ENCODE measurements around the gene LUC7L3. TPM values are rescaled to one million over a fixed set of nuclear protein-coding genes. Genes with fewer than 3 reads are reported as not detected.

Gene LUC7L3
- total RNA-seq (2022): 99.4 and 108 TPM in 2 replicates
- Bru-seq, nascent RNA: percentile 97 among the genes with signal in this experiment
- percentile 97 among the genes with signal in this experiment for BruChase-seq, experiment 1, labeled RNA remaining after a 6-hour chase
- BruChase-seq, experiment 2, labeled RNA remaining after a 2-hour chase: percentile 97 among the genes with signal in this experiment
- long read RNA-seq, full-length matches to known transcripts: 88 of 140 reads
- long read RNA-seq, partial matches to known transcripts: 26 of 140 reads
- long read RNA-seq, other reads (novel, unspliced or antisense): 26 of 140 reads

GRCh38 chr17:50719144-50719923, at the start of gene LUC7L3:
LUC7L3 (plus strand) TSS chr17:50719603; CDS start chr17:50719733, 130 bp downstream.
- H3K27ac Mint-ChIP-seq (ENCODE audit: low read depth, unreplicated experiment): peak within 1 kb of the TSS; percentile 99
- H3K4me1 Mint-ChIP-seq (ENCODE audit: insufficient read depth, unreplicated experiment): peaks cover 6% of the 10 kb centered on the region
- peak within 1 kb of the TSS; percentile 96 for H3K4me3 Mint-ChIP-seq (ENCODE audit: unreplicated experiment)
- no TSS peak for BruUV-seq (replicated peaks)
- intact Hi-C loops (cut with micrococcal nuclease): loop anchor here (1.0 kb wide), 1 partner anchor 11 kb away; no protein-coding TSS in a partner anchor
- no peak for TF ChIP-seq CTCF (IDR thresholded peaks at IDR 0.05; ENCODE audit: unreplicated experiment)
- CTCF ChIA-PET: interaction anchor here (0.8 kb wide), 1 partner anchor 157 kb away, joined by 3 read pairs; no protein-coding TSS in a partner anchor
- no peaks in the 10 kb centered on the region for H3K27me3 Mint-ChIP-seq (ENCODE audit: insufficient read depth, unreplicated experiment)
- no peaks in the 10 kb centered on the region for H3K9me3 Mint-ChIP-seq (ENCODE audit: unreplicated experiment)
- H3K36me3 Mint-ChIP-seq (ENCODE audit: insufficient read depth, unreplicated experiment): peaks cover 13% of the 10 kb centered on the region
- peak; percentile 95 for DNase-seq (ENCODE audit: unreplicated experiment)
- POLR2A ChIA-PET: interaction anchor here (0.5 to 2.0 kb wide), 19 partner anchors 11 to 520 kb away, joined by 3 to 67 read pairs (median 4); partner anchors contain the start of genes ANKRD40 and TOB1

GRCh38 chr17:50672071-50672470, 47.3 kb upstream of the LUC7L3 start:
- no peak for DNase-seq (ENCODE audit: unreplicated experiment)
- Mint-ChIP-seq H3K27ac (ENCODE audit: low read depth, unreplicated experiment) (no peak overlapping the region), H3K27me3 (ENCODE audit: insufficient read depth, unreplicated experiment) (no peaks in the 10 kb centered on the region), H3K4me1 (ENCODE audit: insufficient read depth, unreplicated experiment) (peaks cover 49% of the 10 kb centered on the region), H3K9me3 (ENCODE audit: unreplicated experiment) (no peaks in the 10 kb centered on the region), H3K4me3 (ENCODE audit: unreplicated experiment) (no peak overlapping the region), H3K36me3 (ENCODE audit: insufficient read depth, unreplicated experiment) (peaks cover 40% of the 10 kb centered on the region)
- BruUV-seq (replicated peaks): no TSS peak
- CTCF ChIA-PET: interaction anchor here (1.2 kb wide), 1 partner anchor 33 kb away, joined by 4 read pairs; no protein-coding TSS in a partner anchor
- no peak for TF ChIP-seq CTCF (IDR thresholded peaks at IDR 0.05; ENCODE audit: unreplicated experiment)
- intact Hi-C loops (cut with micrococcal nuclease): no loop called here
- POLR2A ChIA-PET: interaction anchor here (1.4 to 8.7 kb wide), 5 partner anchors 11 to 47 kb away, joined by 5 to 87 read pairs (median 11); partner anchors contain the start of genes ABCC3 and LUC7L3

GRCh38 chr17:50672831-50673551, 46.4 kb upstream of the LUC7L3 start:
- Mint-ChIP-seq H3K36me3 (ENCODE audit: insufficient read depth, unreplicated experiment) (peaks cover 47% of the 10 kb centered on the region), H3K27ac (ENCODE audit: low read depth, unreplicated experiment) (peak overlapping the region; percentile 82), H3K4me3 (ENCODE audit: unreplicated experiment) (peak overlapping the region; percentile 26), H3K4me1 (ENCODE audit: insufficient read depth, unreplicated experiment) (peaks cover 41% of the 10 kb centered on the region), H3K9me3 (ENCODE audit: unreplicated experiment) (no peaks in the 10 kb centered on the region), H3K27me3 (ENCODE audit: insufficient read depth, unreplicated experiment) (no peaks in the 10 kb centered on the region)
- intact Hi-C loops (cut with micrococcal nuclease): no loop called here
- no TSS peak for BruUV-seq (replicated peaks)
- peak; percentile 96 for DNase-seq (ENCODE audit: unreplicated experiment)
- CTCF ChIA-PET: interaction anchor here (0.5 to 2.9 kb wide), 8 partner anchors 11 to 131 kb away, joined by 3 to 12 read pairs (median 4); no protein-coding TSS in a partner anchor
- TF ChIP-seq CTCF (IDR thresholded peaks at IDR 0.05; ENCODE audit: unreplicated experiment): no peak
- POLR2A ChIA-PET: interaction anchor here (0.7 to 8.7 kb wide), 12 partner anchors 12 to 218 kb away, joined by 3 to 87 read pairs (median 4); partner anchors contain the start of genes ABCC3 and LUC7L3

All from MCF 10A (cell line).